Left kidney (tissue), 2 donors: ENCODE results near the gene PPP1R27. TPM values are rescaled to one million over a fixed set of nuclear protein-coding genes. Genes with fewer than 3 reads are reported as not detected.

Experiments used
- DNase-seq: peaks from one replicate; pipeline ENCODE4 v3.0.0-alpha.2; 2013
- polyA plus RNA-seq: library from polyadenylated mRNA; unstranded; fragments of 120-200 nt; gene quantifications from one replicate; pipeline ENCODE4 v1.2.1, GENCODE V29; 2013; ENCODE audit not compliant: insufficient read length

Gene PPP1R27
- polyA plus RNA-seq, 1 donor = 0.22 TPM

- no peak for DNase-seq
Measured at GRCh38 chr17:81804559-81805399, 30.1 kb downstream of the PPP1R27 start.

- DNase-seq = no peak
Measured at GRCh38 chr17:81803728-81804558, 30.9 kb downstream of the PPP1R27 start, which contains the start of gene GCGR. Gene GCGR, plus strand, starts transcription at chr17:81804150. Its CDS starts 4,869 bp downstream, at chr17:81809019.

GRCh38 chr17:81802856-81803643, 31.8 kb downstream of the PPP1R27 start:
- DNase-seq = no peak

GRCh38 chr17:81802048-81802758, 32.6 kb downstream of the PPP1R27 start:
- no peak for DNase-seq

- no peak for DNase-seq
Measured at GRCh38 chr17:81801327-81801726, 33.5 kb downstream of the PPP1R27 start.

GRCh38 chr17:81794509-81794908, 40.3 kb downstream of the PPP1R27 start:
- DNase-seq = no peak

- DNase-seq = no peak
Measured at GRCh38 chr17:81794074-81794476, 40.8 kb downstream of the PPP1R27 start.

GRCh38 chr17:81792675-81793615, 41.9 kb downstream of the PPP1R27 start:
- no peak for DNase-seq

Other genes with a start within 250 kb of the PPP1R27 start
- gene NPLOC4, start 197.9 kb downstream of the PPP1R27 start, polyA plus RNA-seq = 71.8 TPM
- 4.0 TPM for gene TSPAN10, start 197.9 kb downstream of the PPP1R27 start, polyA plus RNA-seq
- gene PDE6G, start 178.5 kb downstream of the PPP1R27 start, polyA plus RNA-seq = 11.0 TPM
- 12.7 TPM for gene OXLD1, start 168.4 kb downstream of the PPP1R27 start, polyA plus RNA-seq
- gene CCDC137, start 168.3 kb downstream of the PPP1R27 start, polyA plus RNA-seq = 15.2 TPM
- 50.2 TPM for gene ARL16, start 151.3 kb downstream of the PPP1R27 start, polyA plus RNA-seq
- 96.5 TPM for gene HGS, start 151.0 kb downstream of the PPP1R27 start, polyA plus RNA-seq
- 34.1 TPM for gene MRPL12, start 131.7 kb downstream of the PPP1R27 start, polyA plus RNA-seq
- 13.0 TPM for gene SLC25A10, start 122.8 kb downstream of the PPP1R27 start, polyA plus RNA-seq
- gene GCGR, start 30.9 kb downstream of the PPP1R27 start, polyA plus RNA-seq = 9.2 TPM
- 65.0 TPM for gene MCRIP1, start 1.8 kb downstream of the PPP1R27 start, polyA plus RNA-seq
- 425 TPM for gene P4HB, start 25.5 kb upstream of the PPP1R27 start, polyA plus RNA-seq
- gene ARHGDIA, start 36.3 kb upstream of the PPP1R27 start, polyA plus RNA-seq = 149 TPM
- 70.2 TPM for gene ALYREF, start 56.5 kb upstream of the PPP1R27 start, polyA plus RNA-seq
- gene ANAPC11, start 56.7 kb upstream of the PPP1R27 start, polyA plus RNA-seq = 62.1 TPM
- gene NPB, start 67.2 kb upstream of the PPP1R27 start, polyA plus RNA-seq = 0.90 TPM
- 41.5 TPM for gene PCYT2, start 76.3 kb upstream of the PPP1R27 start, polyA plus RNA-seq
- gene SIRT7, start 83.1 kb upstream of the PPP1R27 start, polyA plus RNA-seq = 15.0 TPM
- gene MAFG, start 92.7 kb upstream of the PPP1R27 start, polyA plus RNA-seq = 12.1 TPM
- 19.9 TPM for gene PYCR1, start 102.2 kb upstream of the PPP1R27 start, polyA plus RNA-seq
- 0.18 TPM for gene MYADML2, start 112.2 kb upstream of the PPP1R27 start, polyA plus RNA-seq
- gene NOTUM, start 126.1 kb upstream of the PPP1R27 start, polyA plus RNA-seq = 2.2 TPM
- 25.3 TPM for gene ASPSCR1, start 142.6 kb upstream of the PPP1R27 start, polyA plus RNA-seq
- 34.4 TPM for gene CENPX, start 187.8 kb upstream of the PPP1R27 start, polyA plus RNA-seq
- gene LRRC45, start 188.3 kb upstream of the PPP1R27 start, polyA plus RNA-seq = 10.4 TPM
- 10.1 TPM for gene RAC3, start 196.6 kb upstream of the PPP1R27 start, polyA plus RNA-seq
- gene DCXR, start 202.6 kb upstream of the PPP1R27 start, polyA plus RNA-seq = 69.8 TPM
- 37.3 TPM for gene RFNG, start 216.8 kb upstream of the PPP1R27 start, polyA plus RNA-seq
- 102 TPM for gene GPS1, start 216.8 kb upstream of the PPP1R27 start, polyA plus RNA-seq
- 74.1 TPM for gene DUS1L, start 230.8 kb upstream of the PPP1R27 start, polyA plus RNA-seq